ENCODE results near the gene RDH14. TPM values are rescaled to one million over a fixed set of nuclear protein-coding genes. Genes with fewer than 3 reads are reported as not detected.

The RDH14 gene
- total RNA-seq, 2 experiments from 2014 or later, result 18.8 to 19.4 TPM

- ChIA-PET CTCF (no interaction called here), POLR2A (no interaction called here)
- Mint-ChIP-seq H3K27ac (no peak overlapping the region), H3K4me3 (no peak overlapping the region), H3K9me3 (no peaks in the 10 kb centered on the region), H3K27me3 (peaks cover 22% of the 10 kb centered on the region), H3K36me3 (ENCODE audit: low read depth) (no peaks in the 10 kb centered on the region), H3K4me1 (ENCODE audit: low read depth) (no peaks in the 10 kb centered on the region)
- ATAC-seq (no peak), DNase-seq (no peak)
- no peak for TF ChIP-seq CTCF (IDR thresholded peaks at IDR 0.05)
- intact Hi-C loops (cut with micrococcal nuclease), result no loop called here
These were observed 43.1 kb downstream of the RDH14 start for GRCh38 chr2:18517386-18517785.

GRCh38 chr2:18516112-18516511, 44.3 kb downstream of the RDH14 start:
- no peaks in the 10 kb centered on the region for H3K9me3 Mint-ChIP-seq
- CTCF ChIA-PET, result interaction anchor here (0.8 kb wide), 1 partner anchor 46 kb away, joined by 3 read pairs; no protein-coding TSS in a partner anchor
- no peaks in the 10 kb centered on the region for H3K4me1 Mint-ChIP-seq (ENCODE audit: low read depth)
- H3K36me3 Mint-ChIP-seq (ENCODE audit: low read depth), result no peaks in the 10 kb centered on the region
- intact Hi-C loops (cut with micrococcal nuclease), result no loop called here
- POLR2A ChIA-PET, result no interaction called here
- TF ChIP-seq CTCF (IDR thresholded peaks at IDR 0.05), result no peak
- DNase-seq (no peak), ATAC-seq (no peak)
- H3K4me3 Mint-ChIP-seq, result no peak overlapping the region
- H3K27me3 Mint-ChIP-seq, result peaks cover 24% of the 10 kb centered on the region
- H3K27ac Mint-ChIP-seq, result no peak overlapping the region

- CTCF ChIA-PET, result no interaction called here
- intact Hi-C loops (cut with micrococcal nuclease), result no loop called here
- H3K4me3 Mint-ChIP-seq, result no peak overlapping the region
- no peak overlapping the region for H3K27ac Mint-ChIP-seq
- ATAC-seq (no peak), DNase-seq (no peak)
- no peaks in the 10 kb centered on the region for H3K9me3 Mint-ChIP-seq
- POLR2A ChIA-PET, result no interaction called here
- H3K27me3 Mint-ChIP-seq, result peaks cover 26% of the 10 kb centered on the region
- H3K4me1 Mint-ChIP-seq (ENCODE audit: low read depth), result no peaks in the 10 kb centered on the region
- TF ChIP-seq CTCF (IDR thresholded peaks at IDR 0.05), result no peak
- H3K36me3 Mint-ChIP-seq (ENCODE audit: low read depth), result no peaks in the 10 kb centered on the region
These were observed 45.7 kb downstream of the RDH14 start for GRCh38 chr2:18514526-18515461.

- ChIA-PET POLR2A (no interaction called here), CTCF (interaction anchor here (2.7 kb wide), 1 partner anchor 10 kb away, joined by 20 read pairs; no protein-coding TSS in a partner anchor)
- intact Hi-C loops (cut with micrococcal nuclease), result no loop called here
These were observed 49.7 kb downstream of the RDH14 start for GRCh38 chr2:18510775-18511174.

More at GRCh38 chr2:18510775-18511174, 49.7 kb downstream of the RDH14 start:
- DNase-seq, result no peak
- H3K36me3 Mint-ChIP-seq (ENCODE audit: low read depth), result no peaks in the 10 kb centered on the region
- H3K4me1 Mint-ChIP-seq (ENCODE audit: low read depth), result no peaks in the 10 kb centered on the region
- H3K9me3 Mint-ChIP-seq, result no peaks in the 10 kb centered on the region
- H3K27me3 Mint-ChIP-seq, result peaks cover 16% of the 10 kb centered on the region
- no peak overlapping the region for H3K27ac Mint-ChIP-seq
- no peak for ATAC-seq
- no peak for TF ChIP-seq CTCF (IDR thresholded peaks at IDR 0.05)
- H3K4me3 Mint-ChIP-seq, result no peak overlapping the region

Data from activated CD8-positive, alpha-beta T cell treated with anti-CD3 and anti-CD28 coated beads for 36 hours (primary cell).